ENCODE measurements around the gene COL4A2. TPM values are rescaled to one million over a fixed set of nuclear protein-coding genes. Genes with fewer than 3 reads are reported as not detected.

COL4A2 gene
- polyA plus RNA-seq, 1 donor (not counting 4 experiments of a cell fraction or from before 2014, with no cell fraction given) = 30.7 TPM

DNA sequence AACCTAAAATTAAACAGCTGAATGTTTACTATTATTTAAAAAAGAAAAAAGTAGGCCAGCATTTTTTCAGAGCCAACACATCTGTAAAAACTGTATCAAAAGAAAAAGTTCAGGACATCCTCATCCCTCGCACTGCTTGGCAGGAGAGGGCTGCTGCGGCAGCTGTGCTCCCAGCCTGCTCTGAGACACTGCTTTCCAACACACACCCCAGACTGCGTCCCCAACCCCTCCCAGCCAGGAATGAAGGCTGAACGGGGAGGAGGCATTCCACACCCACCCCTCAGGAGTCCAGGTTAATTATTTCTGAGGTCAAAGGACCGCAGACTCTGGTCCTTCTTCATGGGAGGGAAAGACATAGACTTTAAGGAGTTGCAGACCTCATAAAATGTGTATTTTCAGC lies 43.2 kb upstream of the COL4A2 start:
- Histone ChIP-seq H3K4me3 (ENCODE audit: control insufficient read depth in 2 of 3, extremely low read depth in 1 of 3, insufficient read depth in 2 of 3, low read depth in 1 of 3, low read length in 3 of 3) (no peak overlapping the region), H4K20me1 (ENCODE audit: control insufficient read depth, extremely low read depth, insufficient read depth, low read length) (no peaks in the 10 kb centered on the region), H3K9me3 (ENCODE audit: control insufficient read depth, low read depth, low read length) (no peaks in the 10 kb centered on the region), H3K9ac (ENCODE audit: control insufficient read depth, extremely low read depth, insufficient read depth, low read length) (no peak overlapping the region), H3K27ac (ENCODE audit: control insufficient read depth, insufficient read depth, low read length) (no peak overlapping the region), H3K4me2 (ENCODE audit: control insufficient read depth, extremely low read depth, insufficient read depth, low read depth, low read length) (no peak overlapping the region), H3K79me2 (ENCODE audit: control insufficient read depth, insufficient read depth, low read length) (peaks cover 29% of the 10 kb centered on the region), H3K9me1 (ENCODE audit: control insufficient read depth, extremely low read depth, insufficient read depth, low read length) (no peaks in the 10 kb centered on the region), H3K27me3 (ENCODE audit: control insufficient read depth, extremely low read depth, insufficient read depth, low read length) (no peaks in the 10 kb centered on the region), H3K36me3 (ENCODE audit: control insufficient read depth in 2 of 2, extremely low read depth in 1 of 2, insufficient read depth in 2 of 2, low read length in 2 of 2) (no peaks in the 10 kb centered on the region), H3K4me1 (ENCODE audit: control insufficient read depth, extremely low read depth, insufficient read depth, low read length) (peaks cover 52% of the 10 kb centered on the region), H2AFZ (ENCODE audit: control insufficient read depth, low read length) (no peak overlapping the region)
- FAIRE-seq = no peak
- TF ChIP-seq EZH2 (IDR thresholded peaks at IDR 0.05; ENCODE audit: low read length) = no peak
- TF ChIP-seq, protein P1, sequence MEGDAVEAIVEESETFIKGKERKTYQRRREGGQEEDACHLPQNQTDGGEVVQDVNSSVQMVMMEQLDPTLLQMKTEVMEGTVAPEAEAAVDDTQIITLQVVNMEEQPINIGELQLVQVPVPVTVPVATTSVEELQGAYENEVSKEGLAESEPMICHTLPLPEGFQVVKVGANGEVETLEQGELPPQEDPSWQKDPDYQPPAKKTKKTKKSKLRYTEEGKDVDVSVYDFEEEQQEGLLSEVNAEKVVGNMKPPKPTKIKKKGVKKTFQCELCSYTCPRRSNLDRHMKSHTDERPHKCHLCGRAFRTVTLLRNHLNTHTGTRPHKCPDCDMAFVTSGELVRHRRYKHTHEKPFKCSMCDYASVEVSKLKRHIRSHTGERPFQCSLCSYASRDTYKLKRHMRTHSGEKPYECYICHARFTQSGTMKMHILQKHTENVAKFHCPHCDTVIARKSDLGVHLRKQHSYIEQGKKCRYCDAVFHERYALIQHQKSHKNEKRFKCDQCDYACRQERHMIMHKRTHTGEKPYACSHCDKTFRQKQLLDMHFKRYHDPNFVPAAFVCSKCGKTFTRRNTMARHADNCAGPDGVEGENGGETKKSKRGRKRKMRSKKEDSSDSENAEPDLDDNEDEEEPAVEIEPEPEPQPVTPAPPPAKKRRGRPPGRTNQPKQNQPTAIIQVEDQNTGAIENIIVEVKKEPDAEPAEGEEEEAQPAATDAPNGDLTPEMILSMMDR (optimal IDR thresholded peaks at IDR 0.05 in 1 of 3, IDR thresholded peaks at IDR 0.05 in 1 of 3, conservative IDR thresholded peaks at IDR 0.05 in 1 of 3; ENCODE audit: extremely low read depth in 1 of 3, insufficient read depth in 2 of 3, low read length in 3 of 3) = no peak
- no peak for DNase-seq (ENCODE audit: low read depth, low spot score)
- dilution Hi-C loops (cut with MboI; ENCODE audit: extremely low pct_ligation_motif_present, low sequenced_read_pairs) = no loop called here

DNA sequence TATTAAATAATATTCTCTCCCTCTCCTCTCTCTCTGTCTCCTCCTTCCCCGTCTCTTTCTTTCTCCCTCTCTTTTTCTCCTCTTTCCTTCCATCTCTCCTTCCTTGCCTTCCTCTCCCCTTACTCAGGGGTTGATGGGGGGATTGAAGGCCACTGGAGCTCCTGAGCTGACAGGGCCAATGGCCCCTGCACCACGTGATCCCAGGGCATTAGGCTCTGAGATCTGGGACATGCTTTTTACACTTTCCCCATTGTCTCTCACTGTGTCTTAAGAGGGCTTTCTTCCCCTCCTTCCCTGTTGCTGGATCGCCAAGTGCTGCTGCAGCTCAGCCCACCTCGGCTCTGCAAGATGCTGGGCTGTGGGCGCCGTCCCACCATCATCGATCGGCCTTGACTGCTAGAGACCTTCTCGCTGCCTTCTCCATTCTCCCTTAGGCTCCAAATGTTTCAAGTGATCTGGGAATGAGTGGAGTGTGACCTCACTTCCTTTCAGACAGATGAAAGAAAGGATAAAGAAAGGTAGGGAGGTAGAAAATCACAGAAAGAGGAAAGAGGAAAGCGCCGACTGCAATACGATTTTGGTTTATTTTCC lies 42.3 kb upstream of the COL4A2 start:
- Histone ChIP-seq H2AFZ (ENCODE audit: control insufficient read depth, low read length) (no peak overlapping the region), H3K79me2 (ENCODE audit: control insufficient read depth, insufficient read depth, low read length) (peaks cover 32% of the 10 kb centered on the region), H3K9me1 (ENCODE audit: control insufficient read depth, extremely low read depth, insufficient read depth, low read length) (no peaks in the 10 kb centered on the region), H3K27ac (ENCODE audit: control insufficient read depth, insufficient read depth, low read length) (no peak overlapping the region), H3K27me3 (ENCODE audit: control insufficient read depth, extremely low read depth, insufficient read depth, low read length) (no peaks in the 10 kb centered on the region), H3K9me3 (ENCODE audit: control insufficient read depth, low read depth, low read length) (no peaks in the 10 kb centered on the region), H3K4me2 (ENCODE audit: control insufficient read depth, extremely low read depth, insufficient read depth, low read depth, low read length) (no peak overlapping the region), H4K20me1 (ENCODE audit: control insufficient read depth, extremely low read depth, insufficient read depth, low read length) (no peaks in the 10 kb centered on the region), H3K4me1 (ENCODE audit: control insufficient read depth, extremely low read depth, insufficient read depth, low read length) (peaks cover 43% of the 10 kb centered on the region), H3K36me3 (ENCODE audit: control insufficient read depth in 2 of 2, extremely low read depth in 1 of 2, insufficient read depth in 2 of 2, low read length in 2 of 2) (no peaks in the 10 kb centered on the region), H3K4me3 (ENCODE audit: control insufficient read depth in 2 of 3, extremely low read depth in 1 of 3, insufficient read depth in 2 of 3, low read depth in 1 of 3, low read length in 3 of 3) (no peak overlapping the region), H3K9ac (ENCODE audit: control insufficient read depth, extremely low read depth, insufficient read depth, low read length) (no peak overlapping the region)
- no peak for TF ChIP-seq EZH2 (IDR thresholded peaks at IDR 0.05; ENCODE audit: low read length)
- TF ChIP-seq, protein P1 (optimal IDR thresholded peaks at IDR 0.05 in 1 of 3, IDR thresholded peaks at IDR 0.05 in 1 of 3, conservative IDR thresholded peaks at IDR 0.05 in 1 of 3; ENCODE audit: extremely low read depth in 1 of 3, insufficient read depth in 2 of 3, low read length in 3 of 3) = no peak
- DNase-seq (ENCODE audit: low read depth, low spot score) = no peak
- FAIRE-seq = peak; percentile 32
- dilution Hi-C loops (cut with MboI; ENCODE audit: extremely low pct_ligation_motif_present, low sequenced_read_pairs) = no loop called here

Data from keratinocyte (primary cell).